Suppressor macrophage treated with lipopolysaccharide for 4 hours (primary cell): Measurements from ENCODE around the gene IL25.
"Not testable (repeated sequence)": the region's sequence is repeated elsewhere in the genome, so short reads cannot be mapped to it uniquely, and the experiment has no call there.

Source experiments
- DNase-seq: peaks from one replicate; pipeline ENCODE4 v3.0.0-alpha.2; 2020

IL25 gene

DNA sequence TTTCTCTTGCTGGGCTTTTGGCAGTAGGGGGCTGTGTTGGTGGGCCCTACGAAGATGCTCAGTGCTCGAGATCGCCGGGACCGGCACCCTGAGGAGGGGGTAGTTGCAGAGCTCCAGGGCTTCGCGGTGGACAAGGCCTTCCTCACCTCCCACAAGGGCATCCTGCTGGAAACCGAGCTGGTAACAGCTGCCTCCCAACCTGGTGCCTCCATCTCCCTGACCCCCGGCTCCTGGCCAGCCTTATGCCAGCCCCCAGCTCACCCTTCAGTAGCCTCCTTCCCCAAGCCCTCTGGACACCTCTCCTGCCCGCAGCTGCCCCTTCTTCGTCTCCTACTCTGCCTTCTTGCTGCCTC, 4.6 kb downstream of the IL25 start:
- DNase-seq, result no peak

- DNase-seq, result no peak
These were observed 5.3 kb downstream of the IL25 start for GRCh38 chr14:23377573-23378563.

DNA sequence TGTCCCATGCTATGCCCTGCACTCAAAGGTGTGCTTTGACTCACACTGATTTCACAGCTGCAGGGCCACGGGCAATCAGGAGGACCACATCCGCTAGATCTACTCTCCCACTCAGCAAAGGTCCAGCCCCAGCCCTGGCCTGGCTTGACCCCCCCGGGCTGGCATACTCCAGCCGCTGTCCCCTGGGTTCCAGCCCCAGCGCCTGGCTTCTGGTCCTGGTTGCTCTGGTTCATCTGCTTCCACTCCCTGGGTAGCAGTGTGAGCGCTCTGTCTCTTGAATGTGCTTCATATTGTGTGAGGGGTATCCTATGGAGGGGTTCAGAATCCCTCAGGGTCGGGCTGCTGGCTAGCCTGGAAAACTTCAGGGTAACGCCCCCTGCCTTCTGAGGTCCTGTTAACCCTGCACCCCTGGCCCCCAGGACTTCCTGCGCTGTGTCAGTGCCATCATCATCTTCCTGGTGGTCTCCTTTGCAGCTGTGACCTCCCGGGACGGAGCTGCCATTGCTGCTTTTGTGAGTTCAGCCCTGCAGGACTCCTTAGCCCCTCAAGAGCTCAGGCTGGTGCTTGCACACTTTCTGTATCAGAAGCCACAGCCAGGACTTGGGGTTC, 6.1 kb downstream of the IL25 start:
- no peak for DNase-seq

GRCh38 chr14:23379366-23380196, 7.0 kb downstream of the IL25 start:
- DNase-seq, result peak; percentile 56

GRCh38 chr14:23380197-23380914, 7.7 kb downstream of the IL25 start:
- DNase-seq, result no peak

GRCh38 chr14:23380976-23381375, 8.4 kb downstream of the IL25 start:
- no peak for DNase-seq

DNA sequence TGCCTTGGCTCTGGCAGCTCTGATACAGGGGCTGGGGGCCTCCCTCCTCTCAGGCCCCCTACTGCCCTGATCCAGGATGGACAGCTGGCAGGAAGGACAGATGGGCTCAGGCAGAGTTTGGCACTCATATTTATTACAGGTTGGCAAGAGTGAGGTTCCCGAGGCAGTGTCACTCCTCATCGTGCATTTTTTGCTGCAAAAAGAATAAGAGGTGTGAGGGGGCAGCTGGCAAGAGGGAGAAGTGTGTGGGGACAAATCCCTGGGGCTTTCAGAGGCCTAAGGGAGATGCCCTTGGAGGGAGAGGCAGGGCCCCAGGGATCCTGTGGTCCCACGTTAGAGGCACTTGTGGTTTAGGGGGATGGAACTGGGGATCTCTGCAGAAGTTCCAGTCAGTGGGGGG, 9.3 kb downstream of the IL25 start:
- DNase-seq, result no peak

DNA sequence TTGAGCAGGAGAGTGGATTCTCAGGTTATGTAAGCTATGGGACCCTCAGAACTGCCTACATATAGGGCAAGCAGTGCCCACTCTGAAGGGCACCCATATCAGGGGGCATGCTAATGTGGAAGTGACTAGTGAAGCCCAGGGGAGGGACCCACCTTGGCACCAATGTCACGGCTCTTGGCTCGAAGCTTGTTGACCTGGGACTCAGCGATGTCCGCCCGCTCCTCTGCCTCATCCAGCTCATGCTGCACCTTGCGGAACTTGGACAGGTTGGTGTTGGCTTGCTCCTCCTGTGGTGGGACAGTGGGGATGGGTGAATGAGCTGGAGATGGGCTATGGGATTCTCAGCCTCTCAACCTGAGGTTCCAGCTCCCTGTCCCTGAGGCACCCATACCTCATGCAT, 9.7 kb downstream of the IL25 start:
- DNase-seq, result no peak

DNA sequence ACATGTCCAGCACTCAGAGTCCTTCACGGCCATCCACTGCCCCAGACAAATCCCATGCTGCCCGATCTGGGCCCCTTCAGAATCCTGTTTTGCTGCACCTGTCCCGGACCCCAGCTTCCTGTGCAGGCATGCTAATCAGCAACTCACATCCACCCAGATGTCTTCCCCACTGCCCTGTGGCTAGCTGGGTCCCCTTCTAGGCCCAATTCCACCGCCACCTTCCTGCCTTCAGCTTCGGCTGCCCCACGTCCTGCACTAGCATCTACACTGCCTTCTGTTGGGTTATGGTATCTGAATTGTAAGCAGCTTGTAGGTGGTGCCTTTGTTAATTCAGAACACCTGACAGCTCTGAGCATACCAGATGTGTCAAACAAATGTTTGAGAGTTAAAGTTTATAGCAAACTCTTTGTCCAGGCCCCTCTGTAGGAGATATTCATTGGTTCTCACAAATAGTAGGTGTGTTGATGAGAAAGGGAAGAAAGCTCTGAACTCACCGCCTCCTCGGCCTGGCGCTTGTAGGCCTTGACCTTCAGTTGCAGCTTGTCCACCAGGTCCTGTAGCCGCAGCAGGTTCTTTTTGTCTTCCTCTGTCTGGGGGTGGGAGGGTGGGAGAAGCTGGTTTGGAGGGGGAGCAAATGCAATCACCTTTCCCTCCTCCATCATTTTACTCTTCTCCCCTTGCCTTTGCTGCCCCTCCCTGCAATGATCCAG, 10.3 kb downstream of the IL25 start:
- no peak for DNase-seq

GRCh38 chr14:23384364-23385080, 11.9 kb downstream of the IL25 start:
- no peak for DNase-seq

DNA sequence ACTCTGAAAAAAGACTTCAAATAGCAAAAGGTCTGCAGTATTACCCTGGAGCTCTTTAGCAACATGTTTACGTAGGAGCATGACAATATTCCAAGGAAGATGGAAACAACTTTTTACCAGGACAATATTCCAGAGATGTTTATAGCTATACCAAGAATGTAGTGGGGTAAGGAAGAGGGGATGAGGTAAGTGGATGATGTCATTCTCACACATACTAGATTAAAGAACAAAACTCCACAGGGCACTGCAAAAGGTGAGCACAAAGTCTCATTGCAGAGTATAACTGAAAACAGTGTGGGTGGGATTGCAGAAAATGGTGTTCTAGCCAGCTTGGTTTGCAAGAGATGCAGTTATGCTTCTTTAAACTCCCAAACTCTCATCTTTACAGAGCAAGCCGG, 12.6 kb downstream of the IL25 start:
- no peak for DNase-seq

DNA sequence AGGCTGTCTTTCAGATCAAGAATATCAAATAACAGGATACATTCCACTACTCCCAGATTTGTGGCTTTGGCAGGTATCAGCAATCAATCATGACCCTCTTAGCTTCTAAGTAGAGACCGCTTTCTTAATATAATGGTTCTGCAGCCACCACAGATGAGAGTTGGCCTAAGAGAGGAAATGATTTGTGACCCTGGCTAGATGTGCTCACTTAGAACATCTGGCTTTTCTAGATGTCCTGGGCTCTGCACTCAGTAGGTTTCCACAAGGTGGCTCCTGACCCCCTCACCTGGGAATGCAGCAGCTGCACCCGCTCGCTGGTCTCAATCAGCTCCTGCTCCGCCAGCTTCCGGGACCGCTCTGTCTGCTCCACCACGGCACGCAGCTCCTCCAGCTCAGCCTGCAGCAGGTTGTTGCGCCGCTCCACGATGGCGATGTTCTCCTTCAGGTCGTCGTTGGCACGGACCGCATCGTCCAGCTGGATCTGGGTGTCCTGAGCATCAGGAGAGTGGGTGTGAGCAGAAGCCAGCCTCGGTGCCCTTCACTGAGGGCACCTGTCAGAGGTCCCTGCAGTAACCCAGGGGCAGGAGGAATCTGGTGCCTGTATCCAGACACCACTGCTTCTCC, 13.1 kb downstream of the IL25 start:
- no peak for DNase-seq

- not testable (repeated sequence) for DNase-seq
These were observed 13.7 kb downstream of the IL25 start for GRCh38 chr14:23386266-23386657.

DNA sequence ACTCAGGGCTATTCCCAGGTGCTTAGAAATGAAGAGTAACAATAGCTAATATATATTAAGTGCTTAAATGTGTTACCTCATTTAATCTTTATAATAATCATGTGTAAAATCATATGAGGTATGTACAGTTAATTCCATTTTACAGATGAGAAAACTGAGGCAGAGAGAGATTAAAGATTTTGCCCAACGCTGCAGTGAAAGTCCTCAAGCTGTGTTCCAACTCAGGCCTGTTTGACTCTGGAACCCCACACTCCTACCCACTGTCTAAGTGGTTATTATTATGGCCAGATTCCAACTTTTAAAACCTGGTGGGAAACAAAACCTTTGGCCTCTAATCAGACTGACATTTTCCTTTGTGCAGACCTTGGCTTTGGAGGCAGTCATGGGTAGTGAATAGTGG, 14.4 kb downstream of the IL25 start:
- no peak for DNase-seq

DNA sequence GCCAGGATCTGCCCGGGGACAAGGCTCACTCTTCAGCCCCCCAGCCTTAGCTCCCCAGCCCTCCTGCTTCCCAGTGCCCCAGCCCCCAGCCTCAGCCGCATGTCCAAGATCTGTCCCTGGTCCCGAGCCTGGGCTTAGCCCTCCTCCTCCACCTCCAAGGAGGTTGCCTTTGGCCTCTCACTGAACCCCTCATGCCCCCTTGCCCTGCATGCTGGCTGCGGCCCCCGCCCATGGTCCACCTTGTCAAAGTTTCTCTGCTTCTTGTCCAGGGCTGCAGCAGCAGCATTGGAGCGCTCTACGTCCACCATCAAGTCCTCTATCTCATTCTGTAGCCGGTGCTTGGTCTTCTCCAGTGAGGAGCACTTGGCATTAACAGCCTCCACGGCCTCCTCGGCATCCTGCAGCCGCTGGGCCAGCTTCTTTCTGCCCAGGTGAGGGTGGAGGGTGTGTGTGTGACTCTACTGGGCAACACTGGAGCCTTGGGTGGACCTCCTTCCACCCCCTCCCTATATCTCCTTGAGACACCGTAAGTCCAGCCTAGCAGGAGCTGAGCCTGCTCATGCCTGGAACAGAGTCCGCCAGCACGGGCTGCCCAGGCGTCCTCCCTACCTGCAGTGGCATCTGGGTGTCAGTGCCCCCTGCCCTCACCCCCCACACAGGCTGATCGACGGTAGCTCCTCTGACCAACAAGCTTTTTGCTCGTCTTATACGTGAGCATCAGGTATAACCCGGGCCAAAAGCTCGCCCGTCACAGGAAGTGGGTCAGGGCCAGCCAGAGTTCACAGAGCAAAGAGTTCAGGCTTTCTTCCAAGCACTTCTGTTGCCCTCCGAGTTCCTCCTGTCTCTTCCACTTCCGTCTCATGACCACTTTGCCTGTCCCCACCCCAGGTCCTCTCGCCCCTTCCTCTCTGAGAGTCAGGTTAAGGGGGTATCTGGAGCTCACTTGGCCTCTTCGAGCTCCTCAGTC, 15.6 kb downstream of the IL25 start:
- DNase-seq, result no peak

DNA sequence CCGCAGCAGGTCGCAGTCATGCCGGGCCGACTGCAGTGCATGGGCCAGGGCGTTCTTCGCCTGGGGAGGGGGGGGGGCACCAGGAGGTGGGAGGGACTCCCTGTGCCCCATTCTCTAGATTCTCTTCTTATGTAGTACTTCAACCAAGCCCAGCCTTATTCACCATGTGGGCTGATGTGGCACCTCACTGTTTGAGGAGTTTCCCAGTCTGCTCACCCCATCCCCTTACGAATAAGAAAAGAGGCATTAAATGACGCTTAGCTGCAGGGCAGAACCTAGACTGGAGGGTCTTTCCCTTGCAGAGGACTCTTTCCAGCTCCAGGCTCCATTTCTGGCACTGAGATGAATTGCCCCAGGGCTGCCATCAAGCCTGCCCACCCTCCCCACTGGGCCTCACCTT, 16.4 kb downstream of the IL25 start:
- DNase-seq, result no peak

DNA sequence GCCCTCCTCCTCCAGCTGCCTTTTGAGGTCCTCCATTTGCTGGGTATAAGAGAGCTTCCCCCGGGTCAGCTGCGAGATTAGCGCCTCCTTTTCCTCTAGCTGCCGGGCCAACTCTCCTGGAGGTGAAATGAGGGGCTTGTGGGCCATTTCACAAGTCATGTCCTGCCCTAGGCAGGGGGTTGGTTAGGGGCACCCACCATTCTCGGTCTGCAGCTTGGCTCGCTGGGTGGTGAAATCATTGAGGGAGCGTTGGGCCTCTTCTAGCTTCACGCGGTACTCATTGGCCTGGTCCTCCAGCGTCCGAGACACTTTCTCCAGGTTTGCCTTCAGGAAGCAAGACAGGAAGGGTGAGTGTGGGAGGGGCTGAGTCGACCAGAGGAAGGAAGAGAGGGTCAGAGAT, 16.8 kb downstream of the IL25 start:
- DNase-seq, result no peak

DNA sequence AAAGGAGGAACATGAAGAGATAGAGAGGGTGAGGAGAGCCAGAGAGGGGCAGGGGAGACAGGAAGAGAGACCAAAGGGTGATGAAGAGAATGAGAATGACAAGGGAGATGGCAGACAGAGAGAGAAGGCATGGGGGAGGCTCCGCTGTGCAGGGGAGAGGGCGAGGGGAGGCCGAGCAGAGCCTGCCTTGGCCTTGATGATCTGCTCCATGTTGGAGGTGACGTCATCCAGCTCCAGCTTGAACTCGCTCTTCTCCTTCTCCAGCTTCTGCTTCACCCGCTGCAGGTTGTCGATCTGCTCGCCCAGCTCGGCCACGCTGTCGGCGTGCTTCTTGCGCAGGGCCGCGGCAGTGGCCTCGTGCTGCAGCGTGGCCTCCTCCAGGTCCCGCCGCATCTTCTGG, 17.3 kb downstream of the IL25 start:
- DNase-seq, result not testable (repeated sequence)

DNA sequence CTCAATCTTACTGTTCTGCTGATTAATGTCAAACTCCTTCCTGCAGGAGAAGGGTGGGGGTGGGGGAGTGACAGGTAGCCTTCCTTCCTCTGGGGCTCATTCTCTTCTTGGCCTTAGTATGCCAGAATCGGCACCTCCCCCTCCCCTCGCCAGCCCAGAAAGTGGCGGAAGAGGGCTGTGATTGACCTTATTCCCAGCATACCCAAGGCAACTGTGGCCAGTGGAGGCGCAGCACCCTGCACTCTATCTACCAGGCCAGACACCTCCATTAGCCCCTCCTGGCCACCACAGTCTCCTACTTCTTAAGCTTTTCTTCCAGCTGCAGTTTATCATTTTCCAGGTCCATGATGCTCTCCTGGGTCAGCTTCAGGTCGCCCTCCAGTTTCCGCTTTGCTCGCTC, 20.0 kb downstream of the IL25 start:
- DNase-seq, result no peak

GRCh38 chr14:23396126-23396525, 23.5 kb downstream of the IL25 start:
- DNase-seq, result no peak
